HCT116 (cell line): ENCODE measurements around the gene RHBDL3.
"Not testable (repeated sequence)": the region's sequence is repeated elsewhere in the genome, so short reads cannot be mapped to it uniquely, and the experiment has no call there.

Experiments used
- ATF3 ChIP-seq: IDR thresholded peaks from 2 replicates; pipeline ENCODE4 v1.6.1; 2012
- CEBPB ChIP-seq: IDR thresholded peaks from 2 replicates; pipeline ENCODE4 v1.6.1; 2012; ENCODE audit warnings: low read depth
- CTCF ChIP-seq, 3 experiments: fragments of 200-600 bp in 1 of 3; sonication (generic) in 1 of 3; IDR thresholded peaks in 2 of 3; conservative IDR thresholded peaks in 1 of 3; 2 replicates each; pipeline ENCODE4 v1.5.1; 2012 to 2017; ENCODE audit warnings: low read depth in 2 of 3, low read length in 2 of 3, antibody characterized with exemption in 1 of 3, borderline replicate concordance in 1 of 3, control low read depth in 1 of 3, mild to moderate bottlenecking in 1 of 3, mixed read lengths in 1 of 3, mixed run types in 1 of 3, moderate library complexity in 1 of 3; ENCODE audit not compliant: insufficient read depth in 1 of 3
- ELF1 ChIP-seq: IDR thresholded peaks from 2 replicates; pipeline ENCODE4 v1.6.1; 2012; ENCODE audit warnings: low read depth, borderline replicate concordance
- EZH2 ChIP-seq: fragments of 200-600 bp; sonication (generic); IDR thresholded peaks from 2 replicates; pipeline ENCODE4 v1.6.1; 2017; ENCODE audit warnings: antibody characterized with exemption, mixed run types
- MAX ChIP-seq: IDR thresholded peaks from 2 replicates; pipeline ENCODE4 v1.6.1; 2012
- POLR2A ChIP-seq: IDR thresholded peaks from 2 replicates; pipeline ENCODE4 v1.7.0; 2011; ENCODE audit warnings: borderline replicate concordance; ENCODE audit not compliant: insufficient read depth, insufficient read length; ENCODE audit errors: extremely low read depth
- POLR2AphosphoS5 ChIP-seq: IDR thresholded peaks from 2 replicates; pipeline ENCODE4 v1.6.1; 2011; ENCODE audit warnings: mild to moderate bottlenecking, low read depth, low read length, moderate library complexity
- RAD21 ChIP-seq: IDR thresholded peaks from 2 replicates; pipeline ENCODE4 v1.6.1; 2012; ENCODE audit warnings: low read depth, mild to moderate bottlenecking

- TF ChIP-seq RAD21; CTCF (IDR thresholded peaks at IDR 0.05 in 2 of 3, conservative IDR thresholded peaks at IDR 0.05 in 1 of 3; ENCODE audit: borderline replicate concordance in 1 of 3, insufficient read depth in 1 of 3, low read depth in 2 of 3, low read length in 2 of 3); CEBPB; EZH2; ATF3; POLR2AphosphoS5; ELF1; POLR2A; MAX: not testable (repeated sequence)
Measured at GRCh38 chr17:32352734-32353133, 87.1 kb downstream of the RHBDL3 start.
